H1 (cell line): ENCODE measurements around the gene ACTN4. TPM values are rescaled to one million over a fixed set of nuclear protein-coding genes. Genes with fewer than 3 reads are reported as not detected.

Experiments
- CTCF ChIA-PET: fragments of 300-600 bp; sonication (Branson Sonifier 250); formaldehyde crosslinking; loops from one replicate; lab custom pipeline; 2021; ENCODE audit not compliant: partially characterized antibody; lab: Charles Lee
- POLR2A ChIA-PET: fragments of 300-600 bp; sonication (Branson Sonifier 250); formaldehyde crosslinking; loops from one replicate; lab custom pipeline; 2021; ENCODE audit warnings: inconsistent platforms; ENCODE audit not compliant: partially characterized antibody; lab: Charles Lee
- DNase-seq, 2 experiments: peaks; one replicate each; pipeline versions ENCODE4 v3.0.0 to v3.0.0-alpha.2; 2010 to 2022; ENCODE audit warnings: low spot score in 2 of 2, low read depth in 1 of 2, mixed read lengths in 1 of 2
- FAIRE-seq: peaks from 2 replicates; lab custom pipeline; 2011; peaks lifted over from hg19 to GRCh38; lab: Jason Lieb, UNC
- H2AFZ ChIP-seq: 2 replicates; pipeline ENCODE4 v1.8.1; 2012; ENCODE audit warnings: low read length, inconsistent platforms
- H2AK5ac ChIP-seq: 2 replicates; pipeline ENCODE4 v1.6.1; 2013; ENCODE audit warnings: low read depth, low read length
- H2BK120ac ChIP-seq: replicated peaks from 2 replicates; pipeline ENCODE3; 2013; ENCODE audit warnings: low read depth, low read length, inconsistent platforms
- H2BK12ac ChIP-seq: 2 replicates; pipeline ENCODE4 v1.6.1; 2013; ENCODE audit warnings: low read depth, low read length
- H2BK15ac ChIP-seq: 2 replicates; pipeline ENCODE4 v1.6.1; 2013; ENCODE audit warnings: low read length
- H2BK20ac ChIP-seq: 2 replicates; pipeline ENCODE4 v1.6.1; 2013; ENCODE audit warnings: low read length
- H2BK5ac ChIP-seq: 2 replicates; pipeline ENCODE4 v1.6.1; 2013; ENCODE audit warnings: low read depth, low read length
- H3K14ac ChIP-seq: 2 replicates; pipeline ENCODE4 v1.6.1; 2013; ENCODE audit warnings: inconsistent platforms; ENCODE audit not compliant: insufficient read length
- H3K18ac ChIP-seq: 2 replicates; pipeline ENCODE4 v1.6.1; 2013; ENCODE audit warnings: low read length; ENCODE audit errors: extremely low read depth
- H3K23ac ChIP-seq: 2 replicates; pipeline ENCODE4 v1.6.1; 2013; ENCODE audit warnings: inconsistent platforms; ENCODE audit not compliant: insufficient read length
- H3K23me2 ChIP-seq: 2 replicates; pipeline ENCODE4 v1.6.1; 2013; ENCODE audit warnings: low read depth, low read length
- H3K27ac ChIP-seq: 2 replicates; pipeline ENCODE4 v1.6.1; 2011; ENCODE audit warnings: low read depth, low read length, inconsistent platforms
- H3K27me3 ChIP-seq, 4 experiments: replicated peaks in 1 of 4; 1 replicate in 1 of 4; 2 replicates in 3 of 4; pipeline versions ENCODE4 v1.6.1 to v1.8.1; 2011 to 2013; ENCODE audit warnings: low read length in 3 of 4, mild to moderate bottlenecking in 3 of 4, inconsistent platforms in 2 of 4, mixed read lengths in 2 of 4, moderate library complexity in 1 of 4; ENCODE audit not compliant: control insufficient read depth in 3 of 4, insufficient read depth in 3 of 4; ENCODE audit errors: extremely low read depth in 1 of 4
- H3K36me3 ChIP-seq, 4 experiments: 2 replicates each; pipeline versions ENCODE4 v1.6.1 to v1.8.1; 2011 to 2013; ENCODE audit warnings: mild to moderate bottlenecking in 4 of 4, low read length in 3 of 4, moderate library complexity in 2 of 4, control low read depth in 1 of 4, inconsistent platforms in 1 of 4; ENCODE audit not compliant: insufficient read depth in 4 of 4, control insufficient read depth in 2 of 4
- H3K4ac ChIP-seq: replicated peaks from 2 replicates; pipeline ENCODE3; 2013; ENCODE audit warnings: low read length, low read depth, mixed read lengths, inconsistent platforms; ENCODE audit not compliant: insufficient read length
- H3K4me1 ChIP-seq, 4 experiments: replicated peaks in 1 of 4; 1 replicate in 1 of 4; 2 replicates in 3 of 4; pipeline versions ENCODE4 v1.6.1 to v1.8.1; 2011 to 2013; ENCODE audit warnings: low read length in 3 of 4, inconsistent platforms in 2 of 4, mixed read lengths in 1 of 4; ENCODE audit not compliant: insufficient read depth in 4 of 4, control insufficient read depth in 3 of 4
- H3K4me2 ChIP-seq, 2 experiments: 2 replicates each; pipeline versions ENCODE4 v1.6.1 to v1.8.1; 2011 to 2013; ENCODE audit warnings: low read depth in 2 of 2, low read length in 2 of 2, control low read depth in 1 of 2, inconsistent platforms in 1 of 2, mild to moderate bottlenecking in 1 of 2; ENCODE audit not compliant: insufficient read depth in 1 of 2
- H3K4me3 ChIP-seq, 4 experiments: fragments of 200-600, 300-600 bp in 1 of 4; sonication (generic), shearing (Covaris generic), sonication (Bioruptor Twin) in 1 of 4; 2 replicates each; pipeline versions ENCODE4 v1.5.1 to v1.8.1; 2011 to 2016; ENCODE audit warnings: low read length in 4 of 4, low read depth in 3 of 4, control low read depth in 2 of 4, inconsistent platforms in 2 of 4, mild to moderate bottlenecking in 2 of 4, mixed read lengths in 1 of 4, moderate library complexity in 1 of 4; ENCODE audit not compliant: insufficient read depth in 2 of 4; ENCODE audit errors: extremely low read depth in 1 of 4
- H3K56ac ChIP-seq: replicated peaks from 2 replicates; pipeline ENCODE3; 2013; ENCODE audit warnings: low read depth, mild to moderate bottlenecking, mixed read lengths, low read length, inconsistent platforms; ENCODE audit not compliant: insufficient read length
- H3K79me1 ChIP-seq: 2 replicates; pipeline ENCODE4 v1.6.1; 2013; ENCODE audit warnings: low read depth, low read length, control low read depth
- H3K79me2 ChIP-seq, 2 experiments: 2 replicates each; pipeline versions ENCODE4 v1.6.1 to v1.8.1; 2012 to 2013; ENCODE audit warnings: low read length in 2 of 2, mild to moderate bottlenecking in 2 of 2, inconsistent platforms in 1 of 2; ENCODE audit not compliant: insufficient read depth in 2 of 2, control insufficient read depth in 1 of 2
- H3K9ac ChIP-seq, 4 experiments: replicated peaks in 1 of 4; 1 replicate in 1 of 4; 2 replicates in 3 of 4; pipeline versions ENCODE4 v1.6.1 to v1.8.1; 2011 to 2013; ENCODE audit warnings: low read depth in 3 of 4, low read length in 3 of 4, control low read depth in 2 of 4, mild to moderate bottlenecking in 2 of 4, moderate library complexity in 2 of 4, inconsistent platforms in 1 of 4; ENCODE audit errors: extremely low read depth in 1 of 4
- H3K9me3 ChIP-seq, 2 experiments: 2 replicates each; pipeline versions ENCODE4 v1.6.1 to v1.8.1; 2012 to 2013; ENCODE audit warnings: mild to moderate bottlenecking in 2 of 2, moderate library complexity in 2 of 2, control low read depth in 1 of 2, inconsistent platforms in 1 of 2, low read depth in 1 of 2, low read length in 1 of 2, mixed read lengths in 1 of 2; ENCODE audit not compliant: insufficient read depth in 2 of 2
- H4K20me1 ChIP-seq, 2 experiments: replicated peaks in 1 of 2; 2 replicates each; pipeline versions ENCODE3 to v1.8.1; 2011 to 2013; ENCODE audit warnings: inconsistent platforms in 2 of 2, low read length in 2 of 2, mild to moderate bottlenecking in 1 of 2; ENCODE audit not compliant: insufficient read depth in 2 of 2, control insufficient read depth in 1 of 2
- H4K5ac ChIP-seq: 2 replicates; pipeline ENCODE4 v1.6.1; 2013; ENCODE audit warnings: low read length, low read depth, mixed read lengths, inconsistent platforms; ENCODE audit not compliant: insufficient read length
- H4K8ac ChIP-seq: 2 replicates; pipeline ENCODE4 v1.8.0; 2013; ENCODE audit warnings: mild to moderate bottlenecking, moderate library complexity, low read length, inconsistent platforms; ENCODE audit not compliant: insufficient read depth; ENCODE audit errors: extremely low read depth
- H4K91ac ChIP-seq: replicated peaks from 2 replicates; pipeline ENCODE3; 2013; ENCODE audit warnings: low read length, mixed read lengths, inconsistent platforms; ENCODE audit not compliant: insufficient read length
- BACH1 ChIP-seq: IDR thresholded peaks from 2 replicates; pipeline ENCODE4 v1.6.1; 2012; ENCODE audit warnings: low read length, improper control_type of control experiment
- CBX5 ChIP-seq: fragments of 300-800, 300-1000 bp; sonication (generic); IDR thresholded peaks from 2 replicates; pipeline ENCODE4 v1.7.1; 2016; ENCODE audit warnings: antibody characterized with exemption, low read length, low read depth
- CBX8 ChIP-seq: fragments of 300-800, 300-1000 bp; sonication (generic); IDR thresholded peaks from 2 replicates; pipeline ENCODE4 v1.7.1; 2016; ENCODE audit warnings: low read depth, low read length, borderline replicate concordance
- CEBPB ChIP-seq: IDR thresholded peaks from 2 replicates; pipeline ENCODE4 v1.6.1; 2012; ENCODE audit warnings: low read depth, low read length
- EGR1 ChIP-seq: IDR thresholded peaks from 2 replicates; pipeline ENCODE4 v1.6.1; 2011; ENCODE audit warnings: low read depth, low read length, borderline replicate concordance
- GTF2F1 ChIP-seq: IDR thresholded peaks from 2 replicates; pipeline ENCODE4 v1.6.1; 2012; ENCODE audit warnings: low read depth, low read length, improper control_type of control experiment, borderline replicate concordance
- JUND ChIP-seq: IDR thresholded peaks from 2 replicates; pipeline ENCODE4 v1.6.1; 2011; ENCODE audit warnings: mild to moderate bottlenecking, improper control_type of control experiment, low read length
- KDM1A ChIP-seq: fragments of 200-600, 300-600 bp; sonication (generic); IDR thresholded peaks from 2 replicates; pipeline ENCODE4 v1.7.1; 2016; ENCODE audit warnings: mild to moderate bottlenecking, low read length, borderline replicate concordance
- POLR2AphosphoS5 ChIP-seq: IDR thresholded peaks from 2 replicates; pipeline ENCODE4 v1.6.1; 2011; ENCODE audit warnings: low read depth, low read length
- SIN3A ChIP-seq, 2 experiments: IDR thresholded peaks in 1 of 2; conservative IDR thresholded peaks in 1 of 2; 2 replicates each; pipeline ENCODE4 v1.6.1; 2011 to 2012; ENCODE audit warnings: low read length in 2 of 2, improper control_type of control experiment in 1 of 2, low read depth in 1 of 2, mild to moderate bottlenecking in 1 of 2
- SIRT6 ChIP-seq: IDR thresholded peaks from one replicate; pipeline ENCODE4 v1.7.1; 2012; ENCODE audit warnings: low read length, inconsistent platforms
- TAF1 ChIP-seq: IDR thresholded peaks from 2 replicates; pipeline ENCODE4 v1.6.1; 2011; ENCODE audit warnings: mild to moderate bottlenecking, low read depth, low read length
- TEAD4 ChIP-seq: IDR thresholded peaks from 2 replicates; pipeline ENCODE4 v1.6.1; 2012; ENCODE audit warnings: low read depth, low read length, inconsistent platforms, mixed read lengths
- USF2 ChIP-seq: IDR thresholded peaks from 2 replicates; pipeline ENCODE4 v1.6.1; 2011; ENCODE audit warnings: low read length, improper control_type of control experiment
- WGBS, 2 experiments: shearing (Covaris generic) in 1 of 2; methylation state at CpG; one replicate each; pipeline versions ENCODE4 v1.1.6 to v1.1.7; 2013 to 2015; ENCODE audit warnings: low lambda C conversion rate in 2 of 2, mixed read lengths in 2 of 2, inconsistent platforms in 1 of 2, low coverage in 1 of 2, missing lambda C conversion rate in 1 of 2; ENCODE audit not compliant: insufficient replicate concordance in 2 of 2, insufficient coverage in 1 of 2, insufficient read length in 1 of 2; ENCODE audit errors: extremely low coverage in 1 of 2, missing lambda C conversion rate in 1 of 2; 5-methylcytosine and 5-hydroxymethylcytosine counted together
- polyA plus RNA-seq, 7 experiments: library from polyadenylated mRNA; depleted of rRNA in 3 of 7; stranded (reverse) in 5 of 7; unstranded in 2 of 7; fragments of >200 nt in 5 of 7; fragments of 200-250 nt in 2 of 7; gene quantifications; 1 replicate in 5 of 7; 2 replicates in 1 of 7; 4 replicates in 1 of 7; pipeline versions ENCODE4 v1.2.1 to v1.2.3, GENCODE V29; 2011 to 2013; ENCODE audit warnings: missing spikeins in 2 of 7, mixed read lengths in 2 of 7
- total RNA-seq: library from RNA; stranded (reverse); fragmentation: NEBNext Ultra II Directional; extraction: Animal tissue kit (Norgen Biotek cat#: 25700); gene quantifications from 2 replicates; pipeline ENCODE4 v1.2.1, GENCODE V29; 2021

ACTN4 gene
- total and polyA plus RNA-seq, 2 of the 8 experiments (the other 6 are each of a cell fraction or from before 2014, with no cell fraction given): 211 to 520 TPM

GRCh38 chr19:38638461-38638860 is 9.0 kb upstream of the ACTN4 start:
- H3K79me1 ChIP-seq: no peaks in the 10 kb centered on the region
- WGBS, 2 experiments: 97% methylated on average over 3 of the region's 3 CpGs; no CpG with 5 or more reads in 1 of the 2 experiments
- H4K5ac ChIP-seq: no peak overlapping the region
- H3K4me3 ChIP-seq: no peak overlapping the region
- no peak overlapping the region for H4K91ac ChIP-seq
- no peak overlapping the region for H3K4me2 ChIP-seq
- no peak for FAIRE-seq
- H2BK20ac ChIP-seq: no peak overlapping the region
- no peak overlapping the region for H2BK12ac ChIP-seq
- H2BK120ac ChIP-seq: no peak overlapping the region
- H2AK5ac ChIP-seq: no peak overlapping the region
- no peak overlapping the region for H2BK15ac ChIP-seq
- no peak overlapping the region for H3K14ac ChIP-seq
- DNase-seq: no peak
- no peak overlapping the region for H3K9ac ChIP-seq
- no peaks in the 10 kb centered on the region for H3K23me2 ChIP-seq
- no peak overlapping the region; the same call in 1 of the 2 replicates for H4K8ac ChIP-seq
- H2BK5ac ChIP-seq: no peak overlapping the region; the same call in 1 of the 2 replicates
- H3K27me3 ChIP-seq: no peaks in the 10 kb centered on the region
- H3K4me1 ChIP-seq: no peaks in the 10 kb centered on the region; a peak in 2 of 7 replicates
- H3K18ac ChIP-seq: no peak overlapping the region
- POLR2A ChIA-PET: interaction anchor here (0.7 to 17.9 kb wide), 11 partner anchors 10 to 106 kb away, joined by 3 to 374 read pairs (median 4); partner anchors contain the start of genes ACTN4 and CAPN12
- H4K20me1 ChIP-seq: no peaks in the 10 kb centered on the region
- peaks cover 0 to 12% (median 3%) of the 10 kb centered on the region in 4 experiments; a peak in 5 of 8 replicates for H3K36me3 ChIP-seq
- H2AFZ ChIP-seq: no peak overlapping the region
- no peaks in the 10 kb centered on the region for H3K79me2 ChIP-seq
- H3K27ac ChIP-seq: no peak overlapping the region
- no peaks in the 10 kb centered on the region for H3K9me3 ChIP-seq
- no peak overlapping the region for H3K56ac ChIP-seq
- H3K23ac ChIP-seq: no peak overlapping the region
- CTCF ChIA-PET: interaction anchor here (0.7 to 6.3 kb wide), 15 partner anchors 8 to 285 kb away, joined by 3 to 62 read pairs (median 4); partner anchors contain the start of gene ACTN4
- no peak overlapping the region for H3K4ac ChIP-seq
- TF ChIP-seq USF2 (no peak), JUND (no peak), EGR1 (no peak), CBX5 (no peak), BACH1 (no peak), GTF2F1 (no peak), SIN3A (conservative IDR thresholded peaks at IDR 0.05 in 1 of 2, IDR thresholded peaks at IDR 0.05 in 1 of 2; ENCODE audit: low read depth in 1 of 2, low read length in 2 of 2) (no peak), TEAD4 (no peak), CEBPB (no peak), TAF1 (no peak), KDM1A (no peak), CBX8 (no peak), SIRT6 (no peak), POLR2AphosphoS5 (no peak)
